ENCODE results near the gene RBM7. TPM values are rescaled to one million over a fixed set of nuclear protein-coding genes. Genes with fewer than 3 reads are reported as not detected.

Gene RBM7
- total RNA-seq, 2 donors from 2014 or later, result 46.8 to 56.4 TPM

DNA sequence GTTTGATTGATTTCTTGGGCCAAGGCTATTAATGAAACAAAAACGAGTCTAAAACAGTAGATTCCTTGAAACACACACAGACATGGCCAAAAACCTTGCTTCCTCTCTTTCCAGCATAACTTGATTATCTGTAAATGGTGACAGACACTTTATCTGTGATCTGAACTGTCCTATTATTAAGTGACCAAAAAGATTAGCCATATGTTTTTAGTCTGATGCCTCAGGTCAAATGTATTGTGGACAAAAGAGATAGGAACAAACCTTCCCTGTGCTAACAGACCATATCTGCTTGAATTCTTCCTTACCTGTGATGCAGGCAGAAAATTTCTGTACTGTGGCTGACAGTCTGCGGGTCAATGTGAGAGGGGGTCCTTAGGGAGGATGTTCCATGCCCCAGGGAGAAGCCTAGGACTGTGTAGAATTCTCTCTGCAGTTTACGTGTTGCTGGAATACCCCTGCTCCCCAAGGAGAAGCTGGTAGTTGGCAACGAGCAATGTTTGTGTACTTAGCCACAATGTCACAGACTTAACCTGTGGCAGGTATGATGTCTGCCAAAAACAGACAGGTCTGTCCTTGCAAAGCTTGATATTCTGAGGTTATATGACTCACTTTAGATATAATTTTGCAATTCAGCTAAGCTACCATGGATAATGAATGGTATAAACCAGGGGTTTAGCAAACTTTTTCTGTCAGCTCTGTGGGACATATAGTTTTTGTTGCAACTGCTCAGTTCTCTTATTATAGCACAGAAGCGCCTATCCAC is 31.4 kb upstream of the RBM7 start:
- Histone ChIP-seq H3K27me3 (ENCODE audit: control insufficient read depth, insufficient read depth, low read length, poor library complexity, severe bottlenecking) (no peaks in the 10 kb centered on the region), H3K9ac (ENCODE audit: extremely low read depth, low read length, poor library complexity, severe bottlenecking) (no peak overlapping the region), H3K36me3 (ENCODE audit: control insufficient read depth, insufficient read depth, low read length) (no peaks in the 10 kb centered on the region), H3K27ac (ENCODE audit: low read depth, low read length) (no peak overlapping the region), H3K9me3 (ENCODE audit: control insufficient read depth, low read length) (no peaks in the 10 kb centered on the region), H3K4me1 (ENCODE audit: control insufficient read depth, insufficient read depth, low read length) (no peaks in the 10 kb centered on the region), H3K4me3 (ENCODE audit: low read length) (peak overlapping the region; percentile 44)
- Mint-ChIP-seq H3K9me3 (no peaks in the 10 kb centered on the region), H3K4me3 (no peak overlapping the region), H3K36me3 (ENCODE audit: low read depth) (no peaks in the 10 kb centered on the region), H3K27me3 (ENCODE audit: insufficient read depth) (peaks cover 2% of the 10 kb centered on the region), H3K27ac (no peak overlapping the region), H3K4me1 (peaks cover 17% of the 10 kb centered on the region)
- no peak for DNase-seq
- no peak for TF ChIP-seq CTCF (conservative IDR thresholded peaks at IDR 0.05)
- 92 to 97% methylated on average over 5 of the region's 5 CpGs for WGBS, 2 experiments (ENCODE audit: insufficient coverage in 1 of 2, insufficient read length in 1 of 2)

- H3K27ac ChIP-seq (ENCODE audit: low read depth, low read length), result no peak overlapping the region
- no peak for TF ChIP-seq CTCF (conservative IDR thresholded peaks at IDR 0.05)
- peaks cover 4% of the 10 kb centered on the region for H3K4me1 Mint-ChIP-seq
- H3K36me3 ChIP-seq (ENCODE audit: control insufficient read depth, insufficient read depth, low read length), result no peaks in the 10 kb centered on the region
- H3K9me3 Mint-ChIP-seq, result no peaks in the 10 kb centered on the region
- no peak for DNase-seq
- H3K27me3 ChIP-seq (ENCODE audit: control insufficient read depth, insufficient read depth, low read length, poor library complexity, severe bottlenecking), result no peaks in the 10 kb centered on the region
- H3K9me3 ChIP-seq (ENCODE audit: control insufficient read depth, low read length), result no peaks in the 10 kb centered on the region
- H3K4me3 ChIP-seq (ENCODE audit: low read length), result no peak overlapping the region
- H3K36me3 Mint-ChIP-seq (ENCODE audit: low read depth), result no peaks in the 10 kb centered on the region
- no peaks in the 10 kb centered on the region for H3K4me1 ChIP-seq (ENCODE audit: control insufficient read depth, insufficient read depth, low read length)
- no peak overlapping the region for H3K9ac ChIP-seq (ENCODE audit: extremely low read depth, low read length, poor library complexity, severe bottlenecking)
- H3K4me3 Mint-ChIP-seq, result no peak overlapping the region
- H3K27ac Mint-ChIP-seq, result no peak overlapping the region
- peaks cover 2% of the 10 kb centered on the region for H3K27me3 Mint-ChIP-seq (ENCODE audit: insufficient read depth)
- WGBS, 2 experiments (ENCODE audit: insufficient coverage in 1 of 2, insufficient read length in 1 of 2), result 95 to 100% methylated on average over 3 of the region's 3 CpGs
These were observed 25.4 kb upstream of the RBM7 start for GRCh38 chr11:114375052-114375451.

DNA sequence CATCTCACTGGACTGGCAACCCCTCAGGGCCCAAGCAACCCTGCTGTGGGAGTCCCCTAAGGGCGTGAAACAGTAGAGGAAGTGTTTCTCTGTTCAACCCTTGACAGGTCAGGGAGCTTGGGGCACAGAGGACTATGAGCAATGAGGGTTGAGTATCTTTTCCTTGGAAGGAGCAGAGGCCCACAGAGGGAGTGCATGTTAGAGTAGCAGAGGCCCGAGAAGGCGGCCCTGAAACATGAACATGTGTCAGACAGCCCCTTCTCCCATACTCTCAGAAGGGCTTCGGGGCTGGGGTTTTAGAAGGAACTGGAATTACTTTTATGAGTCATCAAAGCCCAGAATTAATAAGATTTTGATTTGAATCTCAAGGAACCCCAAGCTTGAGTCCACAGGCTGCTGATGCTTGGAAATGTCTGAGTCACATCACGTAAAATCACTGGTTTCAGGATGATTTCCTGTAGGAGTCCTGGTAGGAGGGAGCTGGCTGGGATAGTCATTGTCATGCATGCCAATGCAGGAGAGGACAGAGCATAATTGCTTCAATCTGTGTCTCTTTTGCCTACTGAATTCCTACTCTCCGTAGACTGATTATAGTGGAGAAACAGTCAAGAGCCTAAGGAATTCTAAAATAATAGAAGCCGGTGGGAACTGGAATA is 22.7 kb upstream of the RBM7 start:
- Mint-ChIP-seq H3K27me3 (ENCODE audit: insufficient read depth) (no peaks in the 10 kb centered on the region), H3K4me1 (peaks cover 4% of the 10 kb centered on the region), H3K36me3 (ENCODE audit: low read depth) (no peaks in the 10 kb centered on the region), H3K4me3 (no peak overlapping the region), H3K27ac (no peak overlapping the region), H3K9me3 (peaks cover 3% of the 10 kb centered on the region)
- Histone ChIP-seq H3K9ac (ENCODE audit: extremely low read depth, low read length, poor library complexity, severe bottlenecking) (no peak overlapping the region), H3K27ac (ENCODE audit: low read depth, low read length) (no peak overlapping the region), H3K36me3 (ENCODE audit: control insufficient read depth, insufficient read depth, low read length) (no peaks in the 10 kb centered on the region), H3K27me3 (ENCODE audit: control insufficient read depth, insufficient read depth, low read length, poor library complexity, severe bottlenecking) (no peaks in the 10 kb centered on the region), H3K9me3 (ENCODE audit: control insufficient read depth, low read length) (peaks cover 5% of the 10 kb centered on the region), H3K4me3 (ENCODE audit: low read length) (no peak overlapping the region), H3K4me1 (ENCODE audit: control insufficient read depth, insufficient read depth, low read length) (no peaks in the 10 kb centered on the region)
- no peak for DNase-seq
- TF ChIP-seq CTCF (conservative IDR thresholded peaks at IDR 0.05), result no peak
- WGBS, 2 experiments (ENCODE audit: insufficient coverage in 1 of 2, insufficient read length in 1 of 2), result 92 to 93% methylated on average over 7 of the region's 7 CpGs
